Thyroid gland (tissue), 4 donors: Measurements from ENCODE around the gene FOXJ3.

Experiments used
- POLR2A ChIP-seq, 2 donors: fragments of 450-650 bp; IDR thresholded peaks; one replicate each; pipeline ENCODE4 v1.6.1; 2017; ENCODE audit warnings: antibody characterized with exemption in 2 of 2, mild to moderate bottlenecking in 2 of 2, moderate library complexity in 1 of 2
- TF ChIP-seq, protein P1 (sequence below), 6 experiments: fragments of 200-600 bp in 3 of 6; fragments of 450-650 bp in 3 of 6; sonication (generic) in 3 of 6; IDR thresholded peaks; one replicate each; pipeline ENCODE4 v1.5.1; 2016 to 2019; ENCODE audit warnings: antibody characterized with exemption in 6 of 6, mild to moderate bottlenecking in 2 of 6, inconsistent platforms in 1 of 6, moderate library complexity in 1 of 6

DNA sequence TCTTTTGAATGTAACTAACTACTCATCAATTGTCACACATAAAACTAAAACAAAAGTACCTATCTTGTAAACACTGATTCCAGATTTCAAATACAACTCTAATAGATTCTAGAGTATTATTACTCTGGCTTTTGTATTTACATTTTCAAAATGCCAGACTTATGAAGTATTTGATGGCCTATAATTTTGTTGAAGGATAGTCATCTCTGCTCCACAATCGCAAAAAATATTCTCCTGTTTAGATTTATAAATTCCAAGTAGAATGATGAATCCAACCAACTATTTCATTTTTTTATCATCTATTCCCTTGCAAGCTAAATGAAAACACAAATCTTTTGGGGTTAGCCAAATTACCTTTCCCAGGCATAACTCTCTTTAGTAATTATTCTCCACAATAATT lies 95.5 kb downstream of the FOXJ3 start:
- TF ChIP-seq, protein P1, sequence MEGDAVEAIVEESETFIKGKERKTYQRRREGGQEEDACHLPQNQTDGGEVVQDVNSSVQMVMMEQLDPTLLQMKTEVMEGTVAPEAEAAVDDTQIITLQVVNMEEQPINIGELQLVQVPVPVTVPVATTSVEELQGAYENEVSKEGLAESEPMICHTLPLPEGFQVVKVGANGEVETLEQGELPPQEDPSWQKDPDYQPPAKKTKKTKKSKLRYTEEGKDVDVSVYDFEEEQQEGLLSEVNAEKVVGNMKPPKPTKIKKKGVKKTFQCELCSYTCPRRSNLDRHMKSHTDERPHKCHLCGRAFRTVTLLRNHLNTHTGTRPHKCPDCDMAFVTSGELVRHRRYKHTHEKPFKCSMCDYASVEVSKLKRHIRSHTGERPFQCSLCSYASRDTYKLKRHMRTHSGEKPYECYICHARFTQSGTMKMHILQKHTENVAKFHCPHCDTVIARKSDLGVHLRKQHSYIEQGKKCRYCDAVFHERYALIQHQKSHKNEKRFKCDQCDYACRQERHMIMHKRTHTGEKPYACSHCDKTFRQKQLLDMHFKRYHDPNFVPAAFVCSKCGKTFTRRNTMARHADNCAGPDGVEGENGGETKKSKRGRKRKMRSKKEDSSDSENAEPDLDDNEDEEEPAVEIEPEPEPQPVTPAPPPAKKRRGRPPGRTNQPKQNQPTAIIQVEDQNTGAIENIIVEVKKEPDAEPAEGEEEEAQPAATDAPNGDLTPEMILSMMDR (IDR thresholded peaks at IDR 0.05) = no peak
- no peak for TF ChIP-seq POLR2A (IDR thresholded peaks at IDR 0.05)
